SJCRH30 (cell line): ENCODE data around the gene XCL2. TPM values are rescaled to one million over a fixed set of nuclear protein-coding genes. Genes with fewer than 3 reads are reported as not detected.
"Not testable (repeated sequence)": the region's sequence is repeated elsewhere in the genome, so short reads cannot be mapped to it uniquely, and the experiment has no call there.

Source experiments
- DNase-seq, 2 experiments: peaks; one replicate each; pipeline ENCODE4 v3.0.0-alpha.2; 2015 to 2020
- H3K27ac ChIP-seq: fragments of 250-450 bp; sonication (Bioruptor Pico); 2 replicates; pipeline ENCODE4 v1.5.1; 2020; ENCODE audit warnings: mild to moderate bottlenecking, moderate library complexity
- H3K27me3 ChIP-seq: fragments of 250-450 bp; sonication (Bioruptor Pico); 2 replicates; pipeline ENCODE4 v1.5.1; 2020; ENCODE audit warnings: mild to moderate bottlenecking, moderate library complexity
- H3K36me3 ChIP-seq: fragments of 250-450 bp; sonication (Bioruptor Pico); 2 replicates; pipeline ENCODE4 v1.5.1; 2020; ENCODE audit warnings: mild to moderate bottlenecking, moderate library complexity
- H3K4me1 ChIP-seq: fragments of 250-450 bp; sonication (Bioruptor Pico); 2 replicates; pipeline ENCODE4 v1.5.1; 2020; ENCODE audit warnings: mild to moderate bottlenecking, moderate library complexity
- H3K4me3 ChIP-seq: fragments of 250-450 bp; sonication (Bioruptor Pico); 2 replicates; pipeline ENCODE4 v1.5.1; 2020; ENCODE audit warnings: mild to moderate bottlenecking, moderate library complexity
- H3K9me3 ChIP-seq: fragments of 250-450 bp; sonication (Bioruptor Pico); replicated peaks from 2 replicates; pipeline ENCODE4 v1.5.1; 2020; ENCODE audit warnings: mild to moderate bottlenecking, moderate library complexity
- total RNA-seq: library from RNA; depleted of rRNA; stranded (reverse); fragments of >200 nt; shearing (Covaris generic); gene quantifications from 2 replicates; pipeline ENCODE4 v1.2.3, GENCODE V29; 2014

Gene XCL2
- total RNA-seq, 1 experiment from 2014 or later, result not detected

GRCh38 chr1:168550971-168551370 lies 7.2 kb upstream of the XCL2 start:
- H3K4me1 ChIP-seq, result peaks cover 7% of the 10 kb centered on the region; the same call in 1 of the 2 replicates
- H3K36me3 ChIP-seq, result no peaks in the 10 kb centered on the region
- no peak for DNase-seq
- no peaks in the 10 kb centered on the region for H3K27me3 ChIP-seq
- no peak overlapping the region for H3K4me3 ChIP-seq
- no peak overlapping the region for H3K27ac ChIP-seq
- no peaks in the 10 kb centered on the region for H3K9me3 ChIP-seq

- not testable (repeated sequence) for H3K4me1 ChIP-seq, DNase-seq, H3K27me3 ChIP-seq, H3K36me3 ChIP-seq, H3K27ac ChIP-seq, H3K4me3 ChIP-seq, H3K9me3 ChIP-seq
Observed at GRCh38 chr1:168546553-168546895, 2.7 kb upstream of the XCL2 start.

- H3K4me3 ChIP-seq, H3K27ac ChIP-seq, H3K27me3 ChIP-seq, H3K9me3 ChIP-seq, H3K4me1 ChIP-seq, H3K36me3 ChIP-seq: not testable (repeated sequence)
- peak in 1 of 2 experiments; percentile 15 for DNase-seq
Observed at GRCh38 chr1:168545678-168546552, 2.1 kb upstream of the XCL2 start.

GRCh38 chr1:168542978-168543377 lies 819 bp downstream of the XCL2 start:
- not testable (repeated sequence) for DNase-seq, H3K27me3 ChIP-seq, H3K4me1 ChIP-seq, H3K27ac ChIP-seq, H3K36me3 ChIP-seq, H3K9me3 ChIP-seq, H3K4me3 ChIP-seq

GRCh38 chr1:168540798-168541197 lies 3.0 kb downstream of the XCL2 start:
- not testable (repeated sequence) for H3K9me3 ChIP-seq, H3K36me3 ChIP-seq, H3K4me1 ChIP-seq, H3K27me3 ChIP-seq, DNase-seq, H3K27ac ChIP-seq, H3K4me3 ChIP-seq

- H3K9me3 ChIP-seq, result no peaks in the 10 kb centered on the region; the same call in 1 of the 2 replicates
- H3K27me3 ChIP-seq, result no peaks in the 10 kb centered on the region
- no peak overlapping the region for H3K4me3 ChIP-seq
- H3K36me3 ChIP-seq, result no peaks in the 10 kb centered on the region
- H3K27ac ChIP-seq, result no peak overlapping the region
- peaks cover 7% of the 10 kb centered on the region for H3K4me1 ChIP-seq
- no peak for DNase-seq
Observed at GRCh38 chr1:168535536-168535935, 8.3 kb downstream of the XCL2 start.

- Histone ChIP-seq H3K4me1 (peaks cover 9% of the 10 kb centered on the region), H3K36me3 (no peaks in the 10 kb centered on the region), H3K4me3 (no peak overlapping the region), H3K27me3 (no peaks in the 10 kb centered on the region), H3K9me3 (no peaks in the 10 kb centered on the region; the same call in 1 of the 2 replicates), H3K27ac (no peak overlapping the region)
- no peak for DNase-seq
Observed at GRCh38 chr1:168531615-168532345, 12.0 kb downstream of the XCL2 start.

- no peak overlapping the region for H3K4me3 ChIP-seq
- H3K9me3 ChIP-seq, result no peaks in the 10 kb centered on the region
- DNase-seq, result no peak
- H3K27ac ChIP-seq, result no peak overlapping the region
- no peaks in the 10 kb centered on the region for H3K27me3 ChIP-seq
- H3K36me3 ChIP-seq, result no peaks in the 10 kb centered on the region
- H3K4me1 ChIP-seq, result peaks cover 9% of the 10 kb centered on the region
Observed at GRCh38 chr1:168529518-168529917, 14.3 kb downstream of the XCL2 start.

GRCh38 chr1:168521401-168522000 lies 22.3 kb downstream of the XCL2 start:
- no peaks in the 10 kb centered on the region for H3K27me3 ChIP-seq
- H3K9me3 ChIP-seq, result peaks cover 3% of the 10 kb centered on the region; the same call in 1 of the 2 replicates
- no peaks in the 10 kb centered on the region for H3K36me3 ChIP-seq
- no peak overlapping the region for H3K4me3 ChIP-seq
- H3K27ac ChIP-seq, result no peak overlapping the region
- no peak for DNase-seq
- no peaks in the 10 kb centered on the region for H3K4me1 ChIP-seq

- no peak overlapping the region for H3K27ac ChIP-seq
- no peak overlapping the region for H3K4me3 ChIP-seq
- H3K36me3 ChIP-seq, result no peaks in the 10 kb centered on the region
- H3K9me3 ChIP-seq, result peaks cover 3% of the 10 kb centered on the region; the same call in 1 of the 2 replicates
- H3K27me3 ChIP-seq, result no peaks in the 10 kb centered on the region
- H3K4me1 ChIP-seq, result no peaks in the 10 kb centered on the region
- no peak for DNase-seq
Observed at GRCh38 chr1:168520832-168521231, 23.0 kb downstream of the XCL2 start.

GRCh38 chr1:168520052-168520751 lies 23.6 kb downstream of the XCL2 start:
- H3K36me3 ChIP-seq, result no peaks in the 10 kb centered on the region
- peaks cover 3% of the 10 kb centered on the region; the same call in 1 of the 2 replicates for H3K9me3 ChIP-seq
- H3K27me3 ChIP-seq, result no peaks in the 10 kb centered on the region
- H3K4me3 ChIP-seq, result no peak overlapping the region
- H3K4me1 ChIP-seq, result no peaks in the 10 kb centered on the region
- H3K27ac ChIP-seq, result no peak overlapping the region
- DNase-seq, result no peak

GRCh38 chr1:168518813-168519212 lies 25.0 kb downstream of the XCL2 start:
- no peak for DNase-seq
- Histone ChIP-seq H3K4me1 (no peaks in the 10 kb centered on the region), H3K27me3 (no peaks in the 10 kb centered on the region), H3K4me3 (no peak overlapping the region), H3K36me3 (no peaks in the 10 kb centered on the region), H3K27ac (no peak overlapping the region), H3K9me3 (no peaks in the 10 kb centered on the region; the same call in 1 of the 2 replicates)

GRCh38 chr1:168518201-168518689 lies 25.6 kb downstream of the XCL2 start:
- no peaks in the 10 kb centered on the region for H3K36me3 ChIP-seq
- H3K4me3 ChIP-seq, result no peak overlapping the region
- H3K27me3 ChIP-seq, result no peaks in the 10 kb centered on the region
- H3K9me3 ChIP-seq, result no peaks in the 10 kb centered on the region; the same call in 1 of the 2 replicates
- no peak for DNase-seq
- no peaks in the 10 kb centered on the region for H3K4me1 ChIP-seq
- H3K27ac ChIP-seq, result no peak overlapping the region

- Histone ChIP-seq H3K4me3 (no peak overlapping the region), H3K36me3 (no peaks in the 10 kb centered on the region), H3K9me3 (no peaks in the 10 kb centered on the region), H3K4me1 (peaks cover 19% of the 10 kb centered on the region), H3K27me3 (no peaks in the 10 kb centered on the region), H3K27ac (no peak overlapping the region)
- DNase-seq, result no peak
Observed at GRCh38 chr1:168514455-168514854, 29.3 kb downstream of the XCL2 start.
